ENCODE results near the gene FAM184A.
"Not testable (repeated sequence)": the region's sequence is repeated elsewhere in the genome, so short reads cannot be mapped to it uniquely, and the experiment has no call there.

The FAM184A gene

GRCh38 chr6:119024111-119024510, 54.4 kb downstream of the FAM184A start:
- no peak for DNase-seq (ENCODE audit: extremely low read depth in 1 of 2, low read depth in 1 of 2)

DNA sequence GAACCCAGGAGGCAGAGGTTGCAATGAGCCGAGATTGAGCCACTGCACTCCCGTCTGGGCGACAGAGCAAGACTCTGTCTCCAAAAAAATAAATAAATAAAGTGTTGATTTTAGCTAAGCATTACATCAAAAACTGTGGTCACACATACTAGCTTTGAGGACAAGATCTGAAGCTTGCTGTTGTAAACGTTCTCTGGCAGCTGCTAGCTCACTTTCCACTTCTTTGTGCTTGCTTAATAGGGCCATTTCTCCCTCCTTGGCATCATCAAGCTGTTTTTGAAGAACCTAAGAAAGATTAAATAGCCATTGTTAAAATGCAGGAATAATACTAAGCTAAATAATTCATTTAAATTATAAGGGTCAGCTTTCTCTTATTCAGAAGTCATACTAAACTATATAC, 55.7 kb downstream of the FAM184A start:
- no peak for DNase-seq (ENCODE audit: extremely low read depth in 1 of 2, low read depth in 1 of 2)

DNA sequence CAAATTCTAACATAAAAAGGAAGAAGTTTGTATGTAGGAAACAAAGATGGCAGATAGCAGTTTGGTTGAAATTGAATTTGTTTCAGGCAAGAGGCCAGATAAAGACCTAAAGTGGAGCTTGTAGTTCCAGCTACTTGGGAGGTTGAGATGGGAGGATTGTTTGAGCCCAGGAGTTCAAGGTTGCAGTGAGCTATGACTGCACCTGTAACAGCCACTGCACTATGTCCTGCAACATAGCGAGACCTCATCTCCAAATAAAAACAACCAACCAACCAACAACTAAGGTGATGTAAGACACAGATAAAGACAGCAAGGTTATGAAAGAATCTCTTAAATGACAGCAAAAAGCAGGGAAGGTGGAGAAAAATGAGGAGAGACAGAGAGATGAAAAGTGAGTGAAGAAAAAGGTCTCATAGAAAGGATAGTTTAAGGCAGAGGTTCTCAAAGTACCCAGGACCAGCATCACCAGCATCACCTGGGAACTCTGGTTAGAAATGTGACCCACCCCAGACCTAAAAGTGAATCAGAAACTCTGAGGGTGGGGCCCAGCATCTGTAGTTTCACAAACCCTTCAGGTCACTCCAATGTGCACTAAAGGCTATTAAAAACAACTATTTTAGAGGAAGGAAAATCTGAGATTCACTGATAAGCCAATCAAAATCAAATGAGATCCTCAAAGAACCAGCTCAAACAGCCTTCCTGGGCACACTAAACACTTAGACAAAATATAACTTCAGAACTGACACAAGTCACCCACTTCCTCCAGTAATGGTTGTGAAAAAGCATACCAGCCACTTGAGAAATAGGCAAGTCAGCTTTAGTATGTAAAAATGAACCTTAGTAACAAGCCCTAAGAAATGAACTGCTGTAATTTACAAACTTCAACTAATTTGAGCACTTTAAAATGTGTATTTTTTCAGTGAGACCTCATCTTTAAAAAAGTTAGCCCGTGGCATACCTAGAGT, 57.6 kb downstream of the FAM184A start:
- DNase-seq (ENCODE audit: extremely low read depth in 1 of 2, low read depth in 1 of 2), result no peak

DNA sequence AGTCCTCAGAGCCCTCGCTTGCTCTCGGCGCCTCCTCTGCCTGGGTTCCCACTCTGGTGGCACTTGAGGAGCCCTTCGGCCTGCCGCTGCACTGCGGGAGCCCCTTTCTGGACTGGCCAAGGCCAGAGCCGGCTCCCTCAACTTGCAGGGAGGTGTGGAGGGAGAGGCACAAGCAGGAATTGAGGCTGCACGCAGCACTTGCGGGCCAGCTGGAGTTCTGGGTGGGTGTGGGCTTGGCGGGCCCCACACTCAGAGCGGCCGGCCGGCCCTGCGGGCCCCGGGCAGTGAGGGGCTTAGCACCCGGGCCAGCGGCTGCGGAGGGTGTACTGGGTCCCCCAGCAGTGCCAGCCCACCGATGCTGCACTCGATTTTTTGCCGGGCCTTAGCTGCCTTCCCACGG, 63.3 kb downstream of the FAM184A start:
- not testable (repeated sequence) for DNase-seq (ENCODE audit: extremely low read depth in 1 of 2, low read depth in 1 of 2)

GRCh38 chr6:119012521-119012920, 65.9 kb downstream of the FAM184A start:
- DNase-seq (ENCODE audit: extremely low read depth in 1 of 2, low read depth in 1 of 2), result no peak

GRCh38 chr6:119009266-119009665, 69.2 kb downstream of the FAM184A start:
- not testable (repeated sequence) for DNase-seq (ENCODE audit: extremely low read depth in 1 of 2, low read depth in 1 of 2)

DNA sequence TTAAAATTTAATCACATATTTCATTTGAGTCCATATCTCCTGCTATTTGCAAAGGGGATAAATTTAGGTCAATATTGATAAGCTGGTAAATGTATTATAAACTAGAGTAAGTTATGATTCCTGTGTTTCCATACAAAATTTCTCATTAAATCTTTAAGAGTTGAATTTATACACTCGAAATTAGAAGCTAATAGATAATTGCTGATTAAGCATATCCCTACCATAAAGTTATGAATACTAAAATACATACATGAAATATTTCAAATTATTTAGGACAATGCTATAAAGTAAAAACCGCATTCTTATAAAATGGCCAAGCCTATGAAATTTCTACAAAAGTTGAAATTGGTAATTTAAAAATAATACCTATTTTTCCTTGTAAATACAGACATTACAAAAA, 71.5 kb downstream of the FAM184A start:
- no peak for DNase-seq (ENCODE audit: extremely low read depth in 1 of 2, low read depth in 1 of 2)

DNA sequence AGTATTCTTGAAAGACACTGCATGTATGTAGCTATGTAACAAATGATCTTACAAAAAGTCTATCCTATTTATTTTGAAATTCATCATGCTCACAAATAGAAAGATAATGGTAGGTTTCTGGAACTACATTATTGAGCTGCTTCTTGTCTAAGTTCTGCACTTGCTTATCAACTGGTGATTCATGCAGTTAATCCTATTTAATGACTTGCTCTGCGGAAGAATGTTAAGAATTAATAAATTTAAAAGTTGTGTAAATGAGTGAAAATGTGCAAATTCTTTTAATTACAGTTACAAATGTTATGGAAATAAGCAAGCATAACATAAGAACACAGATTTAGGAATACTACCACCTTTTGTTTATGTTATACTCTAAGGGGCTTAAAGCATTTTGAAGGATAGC, 76.4 kb downstream of the FAM184A start:
- no peak for DNase-seq (ENCODE audit: extremely low read depth in 1 of 2, low read depth in 1 of 2)

GRCh38 chr6:118999494-119000040, 78.9 kb downstream of the FAM184A start:
- no peak for DNase-seq (ENCODE audit: extremely low read depth in 1 of 2, low read depth in 1 of 2)

- not testable (repeated sequence) for DNase-seq (ENCODE audit: extremely low read depth in 1 of 2, low read depth in 1 of 2)
Observed at GRCh38 chr6:118997426-118997825, 81.0 kb downstream of the FAM184A start.

GRCh38 chr6:118996289-118996820, 82.1 kb downstream of the FAM184A start:
- no peak for DNase-seq (ENCODE audit: extremely low read depth in 1 of 2, low read depth in 1 of 2)

- DNase-seq (ENCODE audit: extremely low read depth in 1 of 2, low read depth in 1 of 2), result no peak
Observed at GRCh38 chr6:118993803-118994251, 84.6 kb downstream of the FAM184A start.

DNA sequence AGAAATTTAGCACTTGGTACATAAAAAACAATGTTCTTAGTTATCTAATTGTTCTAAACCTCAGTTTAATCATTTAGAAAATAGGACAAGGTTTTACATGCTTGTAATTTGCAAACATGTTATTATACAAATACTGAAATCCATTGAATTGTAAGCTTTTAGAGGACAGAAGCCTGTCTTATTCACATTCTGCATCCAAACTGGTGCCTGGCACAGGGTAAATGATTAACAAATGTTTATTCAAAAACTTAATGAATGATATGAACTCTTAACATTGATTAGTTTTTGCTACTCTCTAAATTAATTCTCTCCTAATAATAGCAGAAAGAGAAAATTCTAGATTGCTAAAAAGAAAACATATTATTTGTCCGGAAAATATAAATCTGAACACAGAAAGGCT, 85.1 kb downstream of the FAM184A start:
- no peak for DNase-seq (ENCODE audit: extremely low read depth in 1 of 2, low read depth in 1 of 2)

DNA sequence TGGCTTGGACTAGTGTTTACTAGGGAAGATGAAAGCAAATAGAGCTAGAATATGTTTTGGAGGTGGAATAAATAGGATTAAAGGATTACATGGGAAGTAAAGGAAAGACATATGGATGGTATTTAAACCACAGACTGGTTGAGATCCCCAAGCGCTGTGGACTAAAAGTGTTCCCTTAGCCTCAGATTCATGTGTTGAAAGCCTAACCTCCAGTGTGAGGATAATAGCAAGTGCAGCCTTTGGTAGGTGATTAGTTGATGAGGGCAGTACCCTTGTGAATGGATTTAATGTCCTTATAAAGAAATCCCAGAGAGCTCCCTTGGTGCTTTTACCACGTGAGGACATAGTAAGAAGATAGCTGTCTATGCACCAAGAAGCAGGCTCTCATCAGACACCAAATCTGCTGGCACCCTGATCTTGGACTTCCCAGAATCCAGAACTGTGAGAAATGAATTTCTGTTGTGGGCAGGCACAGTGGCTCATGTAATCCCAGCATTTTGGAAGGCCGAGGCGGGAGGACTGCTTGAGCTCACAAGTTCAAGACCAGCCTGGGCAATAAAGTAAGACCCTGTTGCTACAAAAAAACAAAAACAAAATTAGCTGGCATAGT, 86.2 kb downstream of the FAM184A start:
- no peak for DNase-seq (ENCODE audit: extremely low read depth in 1 of 2, low read depth in 1 of 2)

DNA sequence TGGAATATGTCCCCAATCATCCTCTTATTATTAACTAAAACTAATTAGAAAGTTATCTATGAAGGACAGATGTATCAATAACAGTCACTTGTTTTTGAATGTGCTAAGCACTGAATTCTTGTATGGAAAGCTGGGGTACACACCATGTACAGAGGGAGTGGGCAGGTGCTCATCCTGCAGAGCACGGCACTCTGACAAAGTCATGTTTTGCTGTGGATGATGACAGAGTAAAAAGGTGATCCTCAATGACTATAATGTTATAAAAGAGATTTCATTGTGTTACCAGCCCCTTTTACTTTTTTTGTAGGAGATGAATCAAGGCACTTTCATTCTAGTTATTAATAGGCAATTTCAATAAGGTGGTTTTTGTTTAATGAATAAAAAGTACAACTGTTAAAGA, 92.2 kb downstream of the FAM184A start:
- no peak for DNase-seq (ENCODE audit: extremely low read depth in 1 of 2, low read depth in 1 of 2)

- no peak for DNase-seq (ENCODE audit: extremely low read depth in 1 of 2, low read depth in 1 of 2)
Observed at GRCh38 chr6:118985123-118985830, 93.2 kb downstream of the FAM184A start.

DNA sequence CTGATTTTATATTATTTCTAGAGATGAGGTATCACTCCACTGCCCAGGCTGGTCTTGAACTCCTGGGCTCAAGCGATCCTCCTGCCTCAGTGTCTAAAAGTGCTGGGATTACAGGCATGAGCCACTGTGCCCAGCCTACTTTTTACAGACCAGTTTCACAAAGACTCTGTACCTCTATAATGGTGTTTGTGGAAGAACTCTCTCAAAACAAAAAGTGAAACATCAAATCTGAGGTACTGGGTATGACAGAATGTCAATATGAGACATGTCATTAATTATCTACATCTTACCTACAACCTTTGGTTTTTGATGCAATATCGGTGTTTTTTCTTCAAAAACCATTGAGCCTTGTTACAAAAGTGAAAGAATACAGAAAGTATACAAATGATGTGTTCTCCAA, 94.1 kb downstream of the FAM184A start:
- DNase-seq (ENCODE audit: extremely low read depth in 1 of 2, low read depth in 1 of 2), result no peak

GRCh38 chr6:118982575-118982911, 95.9 kb downstream of the FAM184A start:
- DNase-seq (ENCODE audit: extremely low read depth in 1 of 2, low read depth in 1 of 2), result no peak

- DNase-seq (ENCODE audit: extremely low read depth in 1 of 2, low read depth in 1 of 2), result no peak
Observed at GRCh38 chr6:118981884-118982574, 96.4 kb downstream of the FAM184A start.

- DNase-seq (ENCODE audit: extremely low read depth in 1 of 2, low read depth in 1 of 2), result no peak
Observed at GRCh38 chr6:118980063-118980462, 98.4 kb downstream of the FAM184A start.

Measured in stimulated activated CD8-positive, alpha-beta memory T cell treated with anti-CD3 and anti-CD28 coated beads, Interleukin-7, amount 100 ng/mL, for 48 hours (primary cell).